GM21576 (cell line): ENCODE measurements around the gene GLI3.

Experiments
- ATAC-seq: cut with Tn5 transposase; IDR thresholded peaks from one replicate; pipeline ENCODE4 v1.9.1; 2021; ENCODE audit warnings: mild to moderate bottlenecking, moderate library complexity; ENCODE audit not compliant: unreplicated experiment

Gene GLI3

DNA sequence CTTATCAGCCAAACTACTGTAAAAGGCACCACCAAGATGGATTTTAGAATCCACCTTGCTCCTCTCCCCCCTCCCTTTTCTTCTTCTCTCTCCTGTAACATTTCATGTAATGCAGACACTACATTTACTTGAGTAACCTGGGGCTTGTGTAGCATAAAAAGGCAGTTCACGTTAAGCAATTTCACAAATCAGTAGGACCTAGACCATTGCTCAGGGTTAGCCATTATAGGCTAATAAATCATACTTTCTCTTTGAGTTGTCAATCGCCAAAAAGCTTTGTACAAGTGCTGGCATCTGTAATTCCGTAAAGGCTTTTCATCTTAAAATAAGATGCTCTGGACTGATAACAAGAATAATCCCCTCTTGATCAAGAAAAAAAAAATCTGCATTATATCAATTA, 224.7 kb downstream of the GLI3 start:
- no peak for ATAC-seq

DNA sequence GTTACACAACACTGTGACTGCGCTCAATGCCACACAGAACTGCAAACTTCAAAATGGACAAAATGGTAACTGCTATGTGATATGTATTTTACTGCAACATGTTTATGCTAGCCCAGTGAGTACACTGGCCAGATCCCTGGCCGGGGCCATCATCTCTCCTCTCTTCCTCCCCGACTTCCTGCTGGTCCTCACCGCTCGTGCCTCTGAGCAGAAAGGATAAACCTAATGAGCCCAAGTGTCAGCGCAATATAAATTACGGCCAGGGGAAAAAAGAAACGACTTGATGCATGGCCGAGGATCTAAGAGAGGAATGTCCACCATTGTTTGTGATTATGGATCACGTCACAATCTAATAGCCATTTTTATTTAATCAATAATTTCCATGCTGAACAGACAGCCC, 225.2 kb downstream of the GLI3 start:
- no peak for ATAC-seq

GRCh38 chr7:42010751-42011150, 226.3 kb downstream of the GLI3 start:
- ATAC-seq, result no peak

- ATAC-seq, result no peak
These were observed 230.1 kb downstream of the GLI3 start for GRCh38 chr7:42006801-42007513.

GRCh38 chr7:42002654-42003053, 234.4 kb downstream of the GLI3 start:
- no peak for ATAC-seq

GRCh38 chr7:41999736-42000283, 237.2 kb downstream of the GLI3 start:
- no peak for ATAC-seq

- ATAC-seq, result no peak
These were observed 239.0 kb downstream of the GLI3 start for GRCh38 chr7:41998041-41998440.

DNA sequence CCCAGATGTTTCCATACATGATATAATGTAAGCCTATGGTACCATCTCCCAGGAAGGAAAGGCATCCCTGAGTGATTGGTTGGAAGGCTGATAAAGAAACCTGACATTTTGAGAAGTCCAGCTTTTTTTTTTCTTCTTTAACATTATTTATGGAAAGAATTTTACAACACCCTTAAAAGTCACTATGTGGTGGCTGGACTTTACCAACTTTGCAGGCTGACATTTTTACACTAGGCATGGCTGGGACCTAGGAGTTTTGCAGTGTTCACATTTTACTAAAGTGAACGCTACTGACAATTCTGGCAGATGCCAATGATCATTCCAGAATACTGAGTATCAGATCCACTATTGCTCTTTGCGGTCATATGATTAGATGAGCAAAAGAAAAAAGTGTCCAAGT, 239.9 kb downstream of the GLI3 start:
- no peak for ATAC-seq

DNA sequence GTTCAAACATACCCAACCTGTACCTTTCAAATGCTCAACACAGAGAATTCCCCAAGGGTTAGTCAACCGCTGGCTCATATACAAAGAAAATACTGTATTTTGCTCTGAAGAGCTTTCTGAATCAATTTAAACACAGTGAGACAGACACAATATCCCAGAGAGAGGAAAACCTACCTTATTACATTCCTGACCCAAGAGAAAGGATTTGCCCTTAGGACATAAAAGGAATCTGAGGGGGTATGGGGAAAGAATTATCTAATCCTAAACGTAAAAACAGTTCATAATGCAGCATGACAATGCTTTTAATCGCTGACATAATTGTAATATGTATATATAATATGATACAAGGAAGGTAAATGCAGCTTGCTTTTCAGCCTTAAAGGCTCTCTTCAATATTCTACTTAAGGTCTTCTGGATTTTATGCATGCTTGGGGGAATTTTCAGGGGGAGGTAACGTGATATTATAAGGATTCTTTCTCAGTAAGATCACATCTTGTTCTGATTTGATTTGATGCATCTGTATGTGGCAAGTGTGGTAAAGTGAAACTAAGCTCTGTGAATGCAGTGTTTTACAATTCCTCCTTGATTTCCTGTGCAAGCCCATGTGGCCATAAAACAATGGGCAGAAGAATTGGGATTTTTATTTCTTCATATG, 240.5 kb downstream of the GLI3 start:
- no peak for ATAC-seq

DNA sequence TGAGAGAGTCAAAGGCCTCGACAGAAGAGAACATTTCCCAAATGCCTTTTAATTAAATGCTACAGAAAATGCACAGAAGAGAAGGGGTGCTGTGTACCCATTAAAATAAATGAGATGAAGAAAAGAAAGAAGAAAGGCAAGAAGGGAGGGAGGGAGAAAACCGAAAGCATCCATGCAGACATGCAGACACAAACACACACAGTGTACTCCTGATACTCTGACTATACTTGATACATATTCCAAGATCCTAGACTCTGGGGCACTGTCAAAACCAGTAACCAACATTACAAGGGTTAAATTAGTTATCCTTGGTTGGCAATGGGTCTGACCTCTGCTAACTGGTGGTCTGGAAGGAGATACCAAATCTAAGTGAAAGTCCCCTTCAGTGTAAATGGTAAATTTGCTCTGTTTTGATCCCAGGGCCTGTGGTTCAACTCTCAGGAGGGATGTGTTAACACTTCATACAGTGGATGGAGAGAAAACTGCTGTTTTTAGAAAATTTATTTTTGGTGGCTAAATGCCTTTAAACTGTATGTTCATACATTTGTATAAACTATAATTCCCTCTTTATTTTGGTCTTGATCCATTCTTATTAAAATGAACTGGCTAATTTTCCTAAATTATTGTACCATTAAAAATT, 241.3 kb downstream of the GLI3 start:
- no peak for ATAC-seq

DNA sequence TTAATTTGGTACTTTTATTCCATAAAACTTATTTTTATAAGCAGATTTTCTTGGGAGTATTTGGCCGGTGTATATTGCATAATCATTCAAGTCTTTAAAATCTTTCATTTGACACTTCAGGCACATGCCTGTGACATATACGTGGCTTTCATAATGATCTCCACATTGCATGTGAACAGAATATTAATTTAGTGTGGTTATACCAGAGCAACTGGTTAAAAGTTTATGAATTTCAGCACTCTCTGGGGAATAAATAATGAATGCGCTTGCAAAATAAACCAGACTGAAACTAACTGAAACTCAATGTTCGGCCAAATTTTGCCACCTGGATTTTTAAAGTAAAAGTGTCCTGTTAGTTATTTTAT, 242.3 kb downstream of the GLI3 start:
- no peak for ATAC-seq

GRCh38 chr7:41994036-41994745, 242.8 kb downstream of the GLI3 start:
- ATAC-seq, result no peak

GRCh38 chr7:41992881-41993867, 243.8 kb downstream of the GLI3 start:
- ATAC-seq, result no peak

- no peak for ATAC-seq
These were observed 252.1 kb downstream of the GLI3 start for GRCh38 chr7:41984888-41985287.

GRCh38 chr7:41981046-41982040, 255.7 kb downstream of the GLI3 start:
- ATAC-seq, result no peak

DNA sequence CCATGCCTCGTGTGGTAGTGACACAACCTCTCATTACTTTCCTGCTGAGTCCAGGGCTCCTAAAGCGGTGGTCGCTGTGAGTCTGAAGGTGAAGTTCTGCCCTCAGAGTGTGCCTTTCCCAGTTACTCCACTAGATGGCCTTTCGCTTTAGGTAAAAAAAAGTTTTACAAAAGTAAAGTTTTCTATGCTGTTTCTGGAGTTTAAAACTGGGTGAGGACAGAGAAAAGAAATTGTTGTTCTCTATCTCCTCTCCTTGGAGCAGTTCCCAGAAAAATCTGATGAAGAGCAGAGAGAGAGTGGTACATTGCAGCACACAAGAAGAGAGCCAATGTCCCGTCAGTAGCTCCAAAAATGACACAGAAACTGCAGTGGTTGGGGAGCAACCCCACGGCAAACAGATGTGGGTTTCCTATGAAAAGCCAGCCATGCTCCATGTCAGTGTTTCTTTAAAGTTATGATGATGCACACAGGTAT, 257.1 kb downstream of the GLI3 start:
- no peak for ATAC-seq

- no peak for ATAC-seq
These were observed 258.2 kb downstream of the GLI3 start for GRCh38 chr7:41978858-41979257.

DNA sequence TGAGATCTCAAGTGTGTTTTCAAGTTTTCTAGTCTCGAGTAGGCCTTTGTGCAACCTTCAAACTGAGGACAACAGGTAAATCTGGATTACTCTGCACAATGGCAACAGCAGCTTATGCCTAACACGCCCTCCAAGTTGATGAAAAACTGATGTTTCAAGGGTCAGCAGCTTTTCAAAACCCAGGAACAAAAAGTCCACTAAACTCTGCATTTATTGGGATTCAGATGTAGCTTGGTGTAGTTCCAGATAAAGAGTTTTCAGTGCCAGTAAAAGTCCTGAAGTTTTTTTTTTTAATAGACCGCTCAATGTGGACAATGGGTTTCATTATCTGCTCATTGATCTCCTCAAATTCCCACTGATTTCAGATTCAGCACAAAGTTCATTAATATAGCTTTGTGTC, 259.3 kb downstream of the GLI3 start:
- ATAC-seq, result no peak

DNA sequence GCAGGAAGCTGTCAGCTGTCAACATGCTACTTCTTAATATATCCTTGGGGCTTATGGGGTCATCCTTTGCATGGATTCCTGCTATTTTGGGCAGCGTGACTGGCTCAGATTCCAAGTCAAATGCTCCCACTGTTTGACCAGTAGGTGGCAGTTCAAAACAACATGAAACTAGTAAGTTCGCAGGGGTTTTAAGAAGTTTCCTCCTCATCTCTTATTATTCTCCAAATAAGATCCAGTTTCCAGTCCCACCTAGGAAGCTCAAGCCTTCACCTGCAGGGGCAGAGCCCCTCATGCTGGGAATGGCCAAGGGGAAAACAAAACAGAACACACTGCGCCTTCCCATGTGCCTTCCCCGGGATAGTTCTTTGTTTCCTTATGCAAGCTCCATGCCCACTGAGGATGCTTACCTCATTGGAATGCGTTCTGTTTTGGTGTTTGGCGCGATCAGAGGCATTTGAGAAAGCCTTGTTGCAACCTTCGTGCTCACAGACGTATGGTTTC, 259.8 kb downstream of the GLI3 start:
- ATAC-seq, result no peak
